Measurements from ENCODE around the gene NCS1. TPM values are rescaled to one million over a fixed set of nuclear protein-coding genes. Genes with fewer than 3 reads are reported as not detected.

NCS1 gene
- 10 to 100 TPM; 18.7 to 28.1 TPM for total RNA-seq

DNA sequence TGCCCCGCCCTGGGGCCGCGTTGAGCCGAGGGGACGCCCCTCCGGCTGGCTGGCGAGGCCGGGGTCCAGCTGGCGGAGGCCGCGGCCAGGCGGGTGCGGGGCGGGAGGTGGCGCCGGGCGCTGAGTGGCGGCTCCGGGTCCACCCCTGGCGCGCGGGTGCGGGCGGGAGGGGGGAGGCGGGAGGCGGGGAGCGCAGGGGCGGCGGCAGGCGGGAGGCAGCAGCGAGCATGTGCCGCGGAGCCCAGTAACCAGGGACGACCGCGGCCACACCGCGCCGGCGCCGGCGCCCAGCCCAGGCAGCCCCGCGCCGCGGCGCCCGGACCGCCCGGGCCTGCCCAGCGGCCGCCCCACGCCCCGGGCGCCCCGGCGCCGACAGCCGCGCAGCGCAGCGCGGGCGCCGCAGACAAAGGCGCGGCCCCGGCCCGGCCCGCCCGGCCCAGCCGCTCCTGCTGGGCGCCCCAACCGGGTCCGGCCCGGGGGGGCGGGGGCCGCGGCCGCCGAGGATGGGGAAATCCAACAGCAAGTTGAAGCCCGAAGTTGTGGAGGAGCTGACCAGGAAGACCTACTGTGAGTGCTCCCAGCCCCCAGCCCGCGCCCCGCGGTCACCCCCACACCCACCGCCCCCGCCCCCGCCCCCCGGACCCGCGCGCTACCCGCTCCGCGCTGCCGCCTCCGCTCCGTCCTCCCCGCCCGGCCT, at the start of gene NCS1:
TSS of gene NCS1 (plus strand) at position 244 of the 697 bp plus-strand sequence. CDS start at position 504, 260 bp downstream.
- ATAC-seq (replicated peaks in 1 of 2) (peak; percentile 80 to 84), DNase-seq (peak; percentile 58 to 64)
- Mint-ChIP-seq H3K27me3 (ENCODE audit: low read depth) (peaks cover 30% of the 10 kb centered on the region), H3K4me3 (peak within 1 kb of the TSS; percentile 83 to 86), H3K27ac (no peak within 1 kb of the TSS), H3K4me1 (ENCODE audit: low read depth) (peaks cover 17% of the 10 kb centered on the region), H3K36me3 (ENCODE audit: insufficient read depth in 2 of 2) (no peaks in the 10 kb centered on the region), H3K9me3 (no peaks in the 10 kb centered on the region)

DNA sequence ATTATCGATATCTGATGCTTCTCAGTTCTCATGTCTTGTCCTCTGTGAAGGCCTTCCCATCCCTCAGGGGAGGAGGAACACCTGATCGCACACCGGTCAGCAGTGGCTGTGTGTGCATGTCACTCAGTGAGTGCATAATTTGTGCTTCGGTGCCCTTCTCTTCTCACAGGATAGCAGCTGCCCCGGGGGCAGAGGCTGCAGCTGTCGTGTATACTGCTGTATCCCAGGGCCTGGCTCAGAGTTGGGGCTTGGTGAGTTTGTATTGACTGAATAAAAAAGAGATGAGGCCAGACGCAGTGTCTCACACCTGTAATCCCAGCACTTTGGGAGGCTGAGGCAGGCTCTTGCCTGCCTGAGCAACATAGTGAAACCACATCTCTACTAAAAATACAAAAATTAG, 49.7 kb upstream of the NCS1 start:
- DNase-seq, result no peak
- Mint-ChIP-seq H3K4me3 (no peak overlapping the region), H3K27me3 (ENCODE audit: low read depth) (no peaks in the 10 kb centered on the region), H3K27ac (no peak overlapping the region), H3K36me3 (ENCODE audit: insufficient read depth in 2 of 2) (peaks cover 2 to 9% of the 10 kb centered on the region in 2 donors), H3K4me1 (ENCODE audit: low read depth) (peaks cover 23% of the 10 kb centered on the region), H3K9me3 (no peaks in the 10 kb centered on the region)
- ATAC-seq (replicated peaks in 1 of 2), result no peak

DNA sequence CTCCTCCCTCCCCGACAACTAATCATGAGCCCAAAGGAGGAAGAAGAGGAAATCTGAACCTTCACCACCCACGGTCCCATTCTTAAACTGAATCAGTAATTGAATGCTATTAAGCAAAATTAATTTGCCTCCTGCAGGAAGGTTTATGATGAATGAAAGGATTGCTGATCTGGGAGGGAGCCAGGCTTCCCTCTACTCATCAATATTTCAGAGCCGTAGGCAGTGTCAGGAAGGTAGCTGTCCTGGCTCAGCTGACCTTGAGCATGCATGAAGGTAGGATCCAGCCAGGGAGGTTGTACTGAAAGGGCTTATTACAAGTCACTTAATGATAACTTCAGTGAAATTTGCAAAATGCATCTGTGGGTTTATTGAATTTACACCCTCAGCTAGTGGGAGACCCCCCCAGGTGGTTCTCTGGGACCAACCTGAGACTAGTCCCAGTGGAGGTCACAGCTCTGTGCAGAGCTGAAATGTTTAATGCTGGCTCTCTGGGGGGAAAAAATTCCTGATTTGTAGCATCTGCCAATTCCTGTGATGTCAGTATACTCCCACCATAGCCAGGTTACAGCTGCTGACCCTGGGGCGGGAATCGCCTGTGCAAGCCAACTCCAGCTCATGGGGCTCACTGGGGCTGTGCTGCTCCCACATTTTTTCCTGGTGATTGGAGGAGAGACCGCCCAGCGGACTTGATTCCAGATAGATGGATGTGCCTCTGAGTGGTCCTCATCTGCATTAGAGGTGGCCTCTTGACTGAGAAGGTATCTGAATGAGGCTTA, 47.9 kb upstream of the NCS1 start:
- H3K27me3 Mint-ChIP-seq (ENCODE audit: low read depth), result no peaks in the 10 kb centered on the region

DNA sequence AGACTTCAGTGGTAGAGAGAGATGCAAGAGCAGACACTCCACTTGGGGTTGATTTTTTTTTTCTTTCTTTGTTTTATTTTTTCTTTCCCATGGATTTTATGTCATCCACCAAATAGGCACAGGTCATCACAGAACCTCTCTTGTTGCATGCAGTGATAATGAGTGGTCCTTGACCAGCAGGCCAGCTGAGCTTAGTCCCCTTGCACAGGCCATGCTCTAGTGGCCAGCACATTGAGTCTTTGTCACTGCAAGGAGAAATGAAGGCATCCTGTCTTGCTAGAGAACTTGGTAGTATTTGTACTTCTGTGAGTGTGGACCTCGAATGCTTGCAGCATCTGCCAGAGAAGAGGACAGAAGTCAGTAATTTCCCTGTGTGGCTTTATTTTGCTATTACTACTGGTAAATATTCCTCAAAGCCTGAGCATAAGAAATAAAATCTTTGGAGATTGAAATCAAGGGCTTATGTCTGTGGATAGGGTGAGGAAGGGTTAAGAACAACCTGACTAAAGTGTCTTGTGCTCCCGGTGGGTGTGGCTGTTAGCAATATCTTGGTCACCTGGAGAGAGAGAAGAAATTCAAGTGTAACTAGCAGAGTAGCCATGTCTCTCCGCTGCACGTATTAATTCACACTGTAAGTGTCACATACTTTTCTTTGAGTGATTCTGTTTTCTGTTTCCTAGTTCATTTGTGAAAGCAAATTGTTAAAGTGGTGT, 45.3 kb upstream of the NCS1 start:
- ATAC-seq (replicated peaks in 1 of 2) (no peak), DNase-seq (no peak)
- Mint-ChIP-seq H3K4me1 (ENCODE audit: low read depth) (peaks cover 54% of the 10 kb centered on the region), H3K4me3 (no peak overlapping the region), H3K9me3 (peaks cover 0 to 2% of the 10 kb centered on the region in 2 donors), H3K27ac (peak overlapping the region; percentile 5), H3K27me3 (ENCODE audit: low read depth) (no peaks in the 10 kb centered on the region), H3K36me3 (ENCODE audit: insufficient read depth in 2 of 2) (peaks cover 6 to 18% of the 10 kb centered on the region in 2 donors)

More for the DNA sequence above, 47.9 kb upstream of the NCS1 start:
- Mint-ChIP-seq H3K4me3 (no peak overlapping the region), H3K27ac (no peak overlapping the region), H3K9me3 (peaks cover 0 to 2% of the 10 kb centered on the region in 2 donors), H3K4me1 (ENCODE audit: low read depth) (peaks cover 29% of the 10 kb centered on the region), H3K36me3 (ENCODE audit: insufficient read depth in 2 of 2) (peaks cover 6 to 13% of the 10 kb centered on the region in 2 donors)
- DNase-seq (no peak), ATAC-seq (replicated peaks in 1 of 2) (no peak)

DNA sequence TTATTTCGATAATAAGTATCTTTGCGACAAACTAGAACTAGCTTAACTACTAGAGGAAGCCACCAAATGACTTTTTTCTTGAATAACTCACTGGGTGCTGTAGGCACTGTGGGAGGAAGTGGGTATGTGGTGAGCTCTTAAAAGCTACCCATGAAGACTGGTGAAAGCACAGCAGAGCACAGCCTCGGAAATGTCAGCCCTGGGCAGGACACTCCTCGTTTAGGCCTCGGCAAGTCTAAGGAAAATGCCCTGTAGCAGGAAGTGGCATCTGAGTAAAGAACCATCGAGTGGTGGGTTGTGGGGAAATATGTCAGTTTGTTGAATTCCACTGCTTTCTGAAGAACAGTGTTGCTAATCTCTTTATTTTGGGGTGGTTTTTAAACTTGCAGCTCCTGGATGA, 44.0 kb upstream of the NCS1 start:
- no peaks in the 10 kb centered on the region for H3K27me3 Mint-ChIP-seq (ENCODE audit: low read depth)
- peak overlapping the region; percentile 100 for H3K27ac Mint-ChIP-seq
- peaks cover 55% of the 10 kb centered on the region for H3K4me1 Mint-ChIP-seq (ENCODE audit: low read depth)
- peak overlapping the region; percentile 90 to 91 for H3K4me3 Mint-ChIP-seq
- peaks cover 0 to 2% of the 10 kb centered on the region in 2 donors for H3K9me3 Mint-ChIP-seq
- ATAC-seq (replicated peaks in 1 of 2) (peak; percentile 86 to 93), DNase-seq (peak; percentile 79 to 83)
- peaks cover 6 to 21% of the 10 kb centered on the region in 2 donors for H3K36me3 Mint-ChIP-seq (ENCODE audit: insufficient read depth in 2 of 2)

DNA sequence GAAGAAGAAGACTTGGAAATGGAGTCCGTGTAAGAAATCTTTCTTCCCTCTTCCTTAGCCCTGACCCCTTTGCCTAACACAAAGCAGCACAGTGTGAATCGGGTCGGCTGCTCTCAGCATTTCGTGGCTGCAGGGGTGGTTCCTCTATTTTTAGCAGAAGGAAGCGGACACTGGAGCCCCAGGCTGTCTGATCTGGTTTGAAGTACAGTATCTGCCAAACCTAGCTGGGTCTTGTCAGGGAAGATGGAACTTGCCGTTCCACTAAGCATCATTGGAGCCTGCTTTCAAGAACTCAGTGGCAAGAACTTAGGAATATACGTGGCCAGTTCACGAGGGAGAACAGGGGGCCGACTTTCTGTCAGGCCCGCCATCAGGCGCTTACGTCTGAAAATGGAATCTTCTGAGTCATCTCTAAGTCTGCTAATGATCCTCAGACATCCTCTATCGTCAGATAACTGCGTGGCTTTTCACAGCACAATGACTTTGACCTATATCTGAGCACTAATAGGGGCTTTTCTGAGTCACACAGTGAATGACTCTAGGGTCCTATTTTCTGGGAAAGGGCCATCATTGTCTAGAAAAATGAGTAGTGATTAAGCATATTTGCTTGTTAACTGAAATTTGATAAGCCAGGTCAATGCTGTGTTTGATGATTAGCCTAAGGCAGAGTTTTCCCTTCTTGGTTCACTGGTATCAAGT, 43.3 kb upstream of the NCS1 start:
- peaks cover 6 to 24% of the 10 kb centered on the region in 2 donors for H3K36me3 Mint-ChIP-seq (ENCODE audit: insufficient read depth in 2 of 2)
- peaks cover 55% of the 10 kb centered on the region for H3K4me1 Mint-ChIP-seq (ENCODE audit: low read depth)
- ATAC-seq (replicated peaks in 1 of 2), result peak; percentile 75 to 85
- peak overlapping the region; percentile 90 to 91 for H3K4me3 Mint-ChIP-seq
- H3K27me3 Mint-ChIP-seq (ENCODE audit: low read depth), result no peaks in the 10 kb centered on the region
- peaks cover 0 to 2% of the 10 kb centered on the region in 2 donors for H3K9me3 Mint-ChIP-seq
- H3K27ac Mint-ChIP-seq, result peak overlapping the region; percentile 100
- peak; percentile 59 to 64 for DNase-seq

DNA sequence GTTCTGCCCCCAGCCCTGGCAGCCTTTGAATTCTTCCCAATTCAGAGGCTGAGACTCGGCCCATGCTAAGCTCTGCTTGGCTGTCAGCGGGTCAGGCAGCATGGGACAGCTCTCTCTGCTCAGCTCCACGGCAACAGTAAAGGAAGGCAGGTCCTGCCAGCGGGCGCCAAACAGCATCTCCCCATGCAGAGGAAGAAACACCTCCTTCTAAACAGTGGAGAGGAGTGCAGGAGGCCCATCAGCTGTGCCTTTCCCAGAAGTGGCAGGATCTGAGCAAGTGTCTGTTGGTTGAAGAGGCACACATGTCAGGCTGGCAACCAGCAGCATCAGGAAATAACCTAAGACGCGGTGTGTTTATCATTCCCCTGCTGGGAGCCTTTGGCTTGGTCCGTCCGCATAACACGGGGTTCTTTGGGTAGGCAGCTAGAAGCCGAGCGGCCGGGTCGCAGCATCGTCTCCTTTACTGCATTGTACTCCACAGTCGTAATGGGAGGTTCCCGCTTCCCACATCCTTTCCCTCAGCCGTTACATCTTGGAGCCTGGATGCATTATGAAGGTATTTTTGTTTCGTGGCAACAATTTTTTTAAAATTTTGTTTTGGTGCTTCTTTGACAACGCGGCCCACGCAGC, 42.7 kb upstream of the NCS1 start:
- peak; percentile 21 to 32 for DNase-seq
- Mint-ChIP-seq H3K36me3 (ENCODE audit: insufficient read depth in 2 of 2) (peaks cover 6 to 24% of the 10 kb centered on the region in 2 donors), H3K4me1 (ENCODE audit: low read depth) (peaks cover 55% of the 10 kb centered on the region), H3K4me3 (peak overlapping the region; percentile 90 to 91), H3K27me3 (ENCODE audit: low read depth) (no peaks in the 10 kb centered on the region), H3K27ac (peak overlapping the region; percentile 100), H3K9me3 (peaks cover 0 to 2% of the 10 kb centered on the region in 2 donors)
- no peak for ATAC-seq (replicated peaks in 1 of 2)

DNA sequence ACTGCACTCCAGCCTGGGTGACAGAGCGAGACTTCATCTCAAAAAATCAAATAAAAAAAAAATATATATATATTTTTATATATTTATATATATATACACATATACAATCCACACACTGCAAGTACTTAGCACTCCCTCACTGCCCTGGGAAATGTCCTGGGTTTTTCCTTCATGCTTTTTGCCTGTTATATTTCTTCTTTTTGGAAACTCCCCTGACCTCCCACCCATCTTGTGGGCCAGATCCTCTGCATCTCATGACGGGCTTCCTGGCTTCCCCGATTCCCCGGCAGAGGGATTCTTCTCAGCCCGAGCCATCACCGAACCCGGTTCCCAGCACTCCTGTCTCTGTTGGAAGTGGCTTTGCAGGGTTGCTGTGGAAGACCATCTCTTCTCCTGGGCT, 39.5 kb upstream of the NCS1 start:
- DNase-seq (no peak), ATAC-seq (replicated peaks in 1 of 2) (no peak)
- H3K9me3 Mint-ChIP-seq, result peaks cover 0 to 2% of the 10 kb centered on the region in 2 donors
- H3K4me1 Mint-ChIP-seq (ENCODE audit: low read depth), result peaks cover 59% of the 10 kb centered on the region
- H3K27me3 Mint-ChIP-seq (ENCODE audit: low read depth), result no peaks in the 10 kb centered on the region
- H3K36me3 Mint-ChIP-seq (ENCODE audit: insufficient read depth in 2 of 2), result peaks cover 10 to 30% of the 10 kb centered on the region in 2 donors
- H3K27ac Mint-ChIP-seq, result peak overlapping the region; percentile 40
- no peak overlapping the region for H3K4me3 Mint-ChIP-seq

DNA sequence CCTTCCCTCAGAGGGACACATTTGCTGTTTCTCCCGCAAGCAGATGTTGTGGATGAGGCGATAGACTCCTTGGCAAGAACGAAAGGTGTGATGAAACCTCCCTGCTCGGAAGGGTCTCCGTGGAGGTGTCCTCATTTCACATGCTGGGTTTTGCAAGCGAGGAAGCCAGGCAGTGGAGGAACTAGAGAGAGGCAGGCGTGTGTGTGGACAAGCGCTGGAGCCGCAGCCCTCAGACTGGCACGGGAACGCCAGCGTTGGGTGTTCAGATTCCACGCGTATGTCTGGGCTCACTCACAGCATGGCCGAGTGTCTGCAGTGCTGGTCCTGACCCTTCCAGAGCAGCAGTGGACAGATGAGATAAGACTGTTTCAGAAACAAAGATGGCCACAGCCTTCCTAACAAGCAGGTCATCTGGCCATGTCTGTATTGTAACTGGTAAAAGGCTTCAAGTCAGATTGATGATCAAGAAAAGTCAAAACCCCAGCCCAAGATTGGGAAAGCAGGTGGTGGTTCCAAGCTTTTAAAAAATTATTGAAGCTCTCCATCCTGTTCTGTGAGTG, 35.0 kb upstream of the NCS1 start:
- Mint-ChIP-seq H3K9me3 (no peaks in the 10 kb centered on the region), H3K4me3 (no peak overlapping the region), H3K36me3 (ENCODE audit: insufficient read depth in 2 of 2) (peaks cover 5 to 16% of the 10 kb centered on the region in 2 donors), H3K27ac (no peak overlapping the region), H3K27me3 (ENCODE audit: low read depth) (no peaks in the 10 kb centered on the region), H3K4me1 (ENCODE audit: low read depth) (peaks cover 61% of the 10 kb centered on the region)
- ATAC-seq (replicated peaks in 1 of 2) (no peak), DNase-seq (no peak)

DNA sequence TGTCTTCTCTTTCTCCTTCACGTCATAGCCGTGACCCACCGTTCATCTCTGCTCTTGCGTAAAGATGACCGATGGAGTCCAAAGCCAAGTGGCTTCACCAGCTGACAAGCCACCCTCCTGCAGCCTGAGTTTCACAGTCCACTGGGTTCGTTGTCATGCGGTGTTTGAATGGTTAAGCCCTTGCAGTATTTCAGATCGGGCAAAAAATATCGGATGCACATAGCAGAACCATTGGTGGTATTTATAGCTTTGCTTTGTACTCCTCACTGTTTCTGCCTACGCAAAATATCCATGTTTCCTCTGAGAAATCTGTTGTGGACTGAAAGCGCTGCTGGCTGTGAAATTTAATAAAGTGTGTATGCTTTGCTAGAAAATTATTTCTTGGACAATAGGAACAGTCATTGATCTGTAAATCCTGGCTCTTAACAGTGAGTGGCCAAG, 34.5 kb upstream of the NCS1 start:
- H3K4me1 Mint-ChIP-seq (ENCODE audit: low read depth), result peaks cover 61% of the 10 kb centered on the region
- H3K4me3 Mint-ChIP-seq, result peak overlapping the region in 1 of 2 donors; percentile 59
- H3K27ac Mint-ChIP-seq, result peak overlapping the region; percentile 90
- H3K36me3 Mint-ChIP-seq (ENCODE audit: insufficient read depth in 2 of 2), result peaks cover 5 to 16% of the 10 kb centered on the region in 2 donors
- ATAC-seq (replicated peaks in 1 of 2) (no peak), DNase-seq (no peak)
- H3K27me3 Mint-ChIP-seq (ENCODE audit: low read depth), result no peaks in the 10 kb centered on the region
- H3K9me3 Mint-ChIP-seq, result no peaks in the 10 kb centered on the region

DNA sequence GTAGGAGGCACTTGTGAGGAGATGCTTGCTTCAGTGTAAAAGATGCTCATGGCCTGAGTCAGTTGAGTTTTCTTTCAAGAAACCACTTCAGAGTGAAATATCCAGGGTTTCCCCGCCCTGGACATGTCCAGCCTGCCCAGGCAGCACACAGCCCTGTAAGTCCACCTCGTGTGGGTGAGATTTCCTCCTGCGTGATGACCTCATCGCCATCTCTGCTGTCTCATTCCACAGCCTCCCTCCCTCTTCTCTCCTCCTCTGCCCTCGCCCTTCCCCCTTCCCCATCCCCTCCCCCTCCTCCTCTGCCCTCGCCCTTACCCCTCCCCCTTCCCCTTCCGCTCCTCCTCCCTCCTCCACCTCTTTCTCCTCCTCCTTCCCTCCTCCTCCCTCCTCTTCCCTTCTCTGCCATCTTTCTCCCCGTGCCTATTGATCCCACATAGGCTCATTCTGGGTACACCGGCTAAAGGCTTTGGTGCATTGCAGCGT, 34.0 kb upstream of the NCS1 start:
- peaks cover 62% of the 10 kb centered on the region for H3K4me1 Mint-ChIP-seq (ENCODE audit: low read depth)
- DNase-seq (peak in 1 of 2 donors; percentile 16), ATAC-seq (replicated peaks in 1 of 2) (peak in 1 of 2 donors; percentile 42)
- H3K27ac Mint-ChIP-seq, result peak overlapping the region; percentile 90
- H3K36me3 Mint-ChIP-seq (ENCODE audit: insufficient read depth in 2 of 2), result peaks cover 5 to 13% of the 10 kb centered on the region in 2 donors
- H3K27me3 Mint-ChIP-seq (ENCODE audit: low read depth), result no peaks in the 10 kb centered on the region
- peak overlapping the region; percentile 57 to 59 for H3K4me3 Mint-ChIP-seq
- no peaks in the 10 kb centered on the region for H3K9me3 Mint-ChIP-seq
